Muscle of leg (tissue), 11 donors: ENCODE data around the gene FBXO21. TPM values are rescaled to one million over a fixed set of nuclear protein-coding genes. Genes with fewer than 3 reads are reported as not detected.
"Not testable (repeated sequence)": the region's sequence is repeated elsewhere in the genome, so short reads cannot be mapped to it uniquely, and the experiment has no call there.

Source experiments
- DNase-seq: peaks from one replicate; pipeline ENCODE4 v3.0.0; 2013
- H3K27ac ChIP-seq: one replicate; pipeline ENCODE4 v1.5.1; 2013; ENCODE audit warnings: mild to moderate bottlenecking, low read length, control low read depth
- H3K27me3 ChIP-seq: one replicate; pipeline ENCODE4 v1.6.1; 2013; ENCODE audit warnings: low read length; ENCODE audit not compliant: control insufficient read depth, insufficient read depth
- H3K36me3 ChIP-seq: one replicate; pipeline ENCODE4 v1.6.1; 2013; ENCODE audit warnings: low read length; ENCODE audit not compliant: control insufficient read depth, insufficient read depth
- H3K4me1 ChIP-seq: one replicate; pipeline ENCODE4 v1.6.1; 2013; ENCODE audit warnings: low read length; ENCODE audit not compliant: control insufficient read depth, insufficient read depth
- H3K4me3 ChIP-seq: one replicate; pipeline ENCODE4 v1.5.1; 2013; ENCODE audit warnings: low read length, control low read depth
- H3K9me3 ChIP-seq: replicated peaks from 2 replicates; pipeline ENCODE4 v1.6.1; 2013; ENCODE audit warnings: low read depth, low read length; ENCODE audit not compliant: control insufficient read depth
- WGBS: methylation state at CpG from one replicate; pipeline ENCODE4 v1.1.5; 2013; ENCODE audit warnings: missing lambda C conversion rate; ENCODE audit not compliant: insufficient coverage; 5-methylcytosine and 5-hydroxymethylcytosine counted together
- polyA plus RNA-seq, 8 donors: library from polyadenylated mRNA; unstranded; fragments of 120-200 nt; gene quantifications; one replicate each; pipeline versions ENCODE4 v1.2.1 to v1.2.3, GENCODE V29; 2013; ENCODE audit warnings: inconsistent platforms in 1 of 8, low replicate concordance in 1 of 8; ENCODE audit not compliant: insufficient read length in 8 of 8, insufficient read depth in 1 of 8
- total RNA-seq: library from RNA; stranded (reverse); fragments of 120-200 nt; gene quantifications from one replicate; pipeline ENCODE4 v1.2.4, GENCODE V29; 2013

The FBXO21 gene
- total and polyA plus RNA-seq, 9 donors = 20.2 to 29.6 (median 24.3) TPM

GRCh38 chr12:117225179-117225578, 34.9 kb upstream of the FBXO21 start:
- Histone ChIP-seq H3K9me3 (no peaks in the 10 kb centered on the region), H3K27ac (no peak overlapping the region), H3K4me3 (no peak overlapping the region), H3K36me3 (no peaks in the 10 kb centered on the region), H3K27me3 (no peaks in the 10 kb centered on the region), H3K4me1 (no peaks in the 10 kb centered on the region)
- WGBS = 91% methylated on average over 4 of the region's 6 CpGs
- no peak for DNase-seq

GRCh38 chr12:117220947-117221346, 30.7 kb upstream of the FBXO21 start:
- H3K27me3 ChIP-seq = peaks cover 13% of the 10 kb centered on the region

GRCh38 chr12:117218149-117218548, 27.9 kb upstream of the FBXO21 start:
- no peaks in the 10 kb centered on the region for H3K4me1 ChIP-seq
- no peaks in the 10 kb centered on the region for H3K9me3 ChIP-seq
- 65% methylated on average over 5 of the region's 7 CpGs for WGBS
- H3K27me3 ChIP-seq = peaks cover 17% of the 10 kb centered on the region
- H3K27ac ChIP-seq = no peak overlapping the region
- H3K36me3 ChIP-seq = no peaks in the 10 kb centered on the region
- H3K4me3 ChIP-seq = no peak overlapping the region
- DNase-seq = no peak

More at GRCh38 chr12:117220947-117221346, 30.7 kb upstream of the FBXO21 start:
- H3K4me1 ChIP-seq, H3K36me3 ChIP-seq, H3K27ac ChIP-seq, H3K4me3 ChIP-seq, H3K9me3 ChIP-seq, DNase-seq: not testable (repeated sequence)
- WGBS = 80% methylated on average over 1 of the region's 5 CpGs

GRCh38 chr12:117216686-117217085, 26.4 kb upstream of the FBXO21 start:
- no peaks in the 10 kb centered on the region for H3K4me1 ChIP-seq
- no peak for DNase-seq
- H3K9me3 ChIP-seq = no peaks in the 10 kb centered on the region
- no peak overlapping the region for H3K4me3 ChIP-seq
- WGBS = 81% methylated on average over 5 of the region's 5 CpGs
- H3K36me3 ChIP-seq = no peaks in the 10 kb centered on the region
- peaks cover 17% of the 10 kb centered on the region for H3K27me3 ChIP-seq
- H3K27ac ChIP-seq = no peak overlapping the region

GRCh38 chr12:117214797-117215196, 24.5 kb upstream of the FBXO21 start:
- WGBS = 71% methylated on average over 8 of the region's 10 CpGs
- Histone ChIP-seq H3K36me3 (no peaks in the 10 kb centered on the region), H3K27me3 (peaks cover 17% of the 10 kb centered on the region), H3K27ac (no peak overlapping the region), H3K9me3 (no peaks in the 10 kb centered on the region), H3K4me1 (no peaks in the 10 kb centered on the region), H3K4me3 (no peak overlapping the region)
- no peak for DNase-seq

- no peak for DNase-seq
- no peaks in the 10 kb centered on the region for H3K4me1 ChIP-seq
- no peaks in the 10 kb centered on the region for H3K9me3 ChIP-seq
- H3K4me3 ChIP-seq = no peak overlapping the region
- no peak overlapping the region for H3K27ac ChIP-seq
- 13% methylated on average over 1 of the region's 2 CpGs for WGBS
- H3K27me3 ChIP-seq = peaks cover 13% of the 10 kb centered on the region
- no peaks in the 10 kb centered on the region for H3K36me3 ChIP-seq
These were observed 23.1 kb upstream of the FBXO21 start for GRCh38 chr12:117213295-117213808.

GRCh38 chr12:117212563-117213190, 22.4 kb upstream of the FBXO21 start:
- Histone ChIP-seq H3K4me1 (no peaks in the 10 kb centered on the region), H3K27ac (no peak overlapping the region)
- 25% methylated on average over 2 of the region's 7 CpGs for whole genome bisulfite sequencing

GRCh38 chr12:117210266-117210918, 20.1 kb upstream of the FBXO21 start:
- Histone ChIP-seq H3K36me3 (no peaks in the 10 kb centered on the region), H3K4me1 (no peaks in the 10 kb centered on the region), H3K4me3 (no peak overlapping the region), H3K27ac (no peak overlapping the region), H3K9me3 (no peaks in the 10 kb centered on the region), H3K27me3 (peaks cover 10% of the 10 kb centered on the region)
- DNase-seq = no peak
- WGBS = 82% methylated on average over 5 of the region's 6 CpGs

More at GRCh38 chr12:117212563-117213190, 22.4 kb upstream of the FBXO21 start:
- no peak overlapping the region for H3K4me3 ChIP-seq
- no peaks in the 10 kb centered on the region for H3K9me3 ChIP-seq
- H3K27me3 ChIP-seq = peaks cover 8% of the 10 kb centered on the region
- H3K36me3 ChIP-seq = no peaks in the 10 kb centered on the region
- peak; percentile 89 for DNase-seq

- no peaks in the 10 kb centered on the region for H3K36me3 ChIP-seq
- no peaks in the 10 kb centered on the region for H3K9me3 ChIP-seq
- H3K4me1 ChIP-seq = no peaks in the 10 kb centered on the region
- DNase-seq = no peak
- peaks cover 9% of the 10 kb centered on the region for H3K27me3 ChIP-seq
- no peak overlapping the region for H3K27ac ChIP-seq
- H3K4me3 ChIP-seq = no peak overlapping the region
- WGBS = 33% methylated on average over 1 of the region's 3 CpGs
These were observed 19.4 kb upstream of the FBXO21 start for GRCh38 chr12:117209626-117210025.

GRCh38 chr12:117208811-117209455, 18.7 kb upstream of the FBXO21 start:
- WGBS = 70% methylated on average over 6 of the region's 13 CpGs
- no peaks in the 10 kb centered on the region for H3K36me3 ChIP-seq
- no peak for DNase-seq
- H3K27me3 ChIP-seq = peaks cover 9% of the 10 kb centered on the region
- H3K27ac ChIP-seq = no peak overlapping the region
- no peaks in the 10 kb centered on the region for H3K9me3 ChIP-seq
- no peaks in the 10 kb centered on the region for H3K4me1 ChIP-seq
- H3K4me3 ChIP-seq = no peak overlapping the region
